HG03442 (cell line): ENCODE data around the gene PLCL1.
A peak's percentile ranks its signal among the peaks of the same experiment; 100 is the strongest.
"Not testable (repeated sequence)": the region's sequence is repeated elsewhere in the genome, so short reads cannot be mapped to it uniquely, and the experiment has no call there.

Source experiments
- ATAC-seq: cut with Tn5 transposase; IDR thresholded peaks from one replicate; pipeline ENCODE4 v1.9.1; 2021; ENCODE audit warnings: mild to moderate bottlenecking, moderate library complexity; ENCODE audit not compliant: unreplicated experiment

Gene PLCL1

DNA sequence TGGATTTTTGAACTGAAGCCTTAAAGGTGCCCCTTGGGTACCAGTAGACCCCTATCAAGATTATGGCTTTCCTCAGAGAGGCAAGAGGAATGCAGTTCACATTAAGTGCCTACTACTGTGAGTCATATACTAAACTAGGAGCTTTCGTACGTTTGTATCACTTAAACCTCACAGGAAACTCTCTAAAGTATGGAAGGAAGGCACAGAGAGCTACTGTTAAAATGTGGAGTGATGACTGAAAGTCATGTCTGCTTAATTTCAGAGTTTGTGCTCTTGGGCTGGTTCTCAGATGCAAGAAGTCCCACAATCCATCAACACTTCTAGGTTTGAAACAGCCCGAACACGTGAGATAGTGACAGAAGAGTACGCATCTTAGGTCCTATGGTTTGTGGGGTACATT is 4.7 kb downstream of the PLCL1 start:
- no peak for ATAC-seq

- no peak for ATAC-seq
These were observed 5.6 kb downstream of the PLCL1 start for GRCh38 chr2:197810016-197810415.

DNA sequence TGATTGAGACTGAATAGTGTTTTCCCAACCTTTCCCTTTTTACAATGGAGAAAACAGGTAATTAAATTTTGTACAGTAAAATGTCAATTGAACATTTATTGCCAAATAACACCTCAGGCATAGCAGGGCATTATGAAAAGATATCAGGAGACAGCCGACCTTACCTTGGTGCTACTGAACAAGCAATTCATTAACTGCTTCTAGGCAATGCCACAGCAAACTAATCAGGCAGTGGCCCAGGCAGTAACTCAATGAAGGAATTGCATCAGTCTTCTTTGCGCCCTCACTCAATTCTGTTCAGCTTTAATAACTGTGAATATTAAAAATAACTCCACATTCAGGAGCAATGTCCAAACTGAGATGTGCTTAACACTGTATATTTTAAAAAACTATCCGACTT is 6.1 kb downstream of the PLCL1 start:
- no peak for ATAC-seq

GRCh38 chr2:197813093-197813787 is 8.8 kb downstream of the PLCL1 start:
- ATAC-seq = no peak

DNA sequence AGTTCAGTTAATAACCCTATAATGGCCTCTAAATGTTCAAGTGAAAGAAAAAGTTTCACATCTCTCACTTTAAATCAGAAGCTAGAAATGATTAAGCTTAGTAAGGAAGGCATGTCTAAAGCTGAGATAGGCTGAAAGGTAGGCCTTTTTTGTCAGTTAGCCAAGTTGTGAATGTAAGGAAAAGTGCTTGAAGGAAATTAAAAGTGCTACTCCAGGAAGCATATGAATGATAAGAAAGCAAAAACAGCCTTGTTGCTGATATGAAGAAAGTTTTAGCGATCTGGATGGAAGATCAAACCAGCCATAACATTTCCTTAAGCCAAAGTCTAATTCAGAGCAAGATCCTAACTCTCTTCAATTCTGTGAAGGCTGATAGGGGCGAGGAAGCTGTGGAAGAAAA is 10.1 kb downstream of the PLCL1 start:
- ATAC-seq = no peak

- ATAC-seq = no peak
These were observed 17.3 kb downstream of the PLCL1 start for GRCh38 chr2:197821550-197822289.

- no peak for ATAC-seq
These were observed 17.9 kb downstream of the PLCL1 start for GRCh38 chr2:197822333-197822732.

- ATAC-seq = no peak
These were observed 23.2 kb downstream of the PLCL1 start for GRCh38 chr2:197827618-197828017.

GRCh38 chr2:197828464-197829135 is 24.2 kb downstream of the PLCL1 start:
- ATAC-seq = no peak

DNA sequence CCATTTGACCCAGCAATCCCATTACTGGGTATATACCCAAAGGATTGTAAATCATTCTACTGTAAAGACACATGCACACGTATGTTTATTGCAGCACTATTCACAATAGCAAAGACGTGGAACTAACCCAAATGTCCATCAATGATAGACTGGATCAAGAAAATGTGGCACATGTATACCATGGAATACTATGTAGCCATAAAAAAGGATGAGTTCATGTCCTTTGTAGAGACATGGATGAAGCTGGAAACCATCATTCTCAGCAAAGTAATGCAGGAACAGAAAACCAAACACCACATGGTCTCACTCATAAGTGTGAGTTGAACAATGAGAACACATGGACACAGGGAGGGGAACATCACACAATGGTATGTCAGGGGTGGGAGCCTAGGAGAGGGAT is 30.4 kb downstream of the PLCL1 start:
- not testable (repeated sequence) for ATAC-seq

DNA sequence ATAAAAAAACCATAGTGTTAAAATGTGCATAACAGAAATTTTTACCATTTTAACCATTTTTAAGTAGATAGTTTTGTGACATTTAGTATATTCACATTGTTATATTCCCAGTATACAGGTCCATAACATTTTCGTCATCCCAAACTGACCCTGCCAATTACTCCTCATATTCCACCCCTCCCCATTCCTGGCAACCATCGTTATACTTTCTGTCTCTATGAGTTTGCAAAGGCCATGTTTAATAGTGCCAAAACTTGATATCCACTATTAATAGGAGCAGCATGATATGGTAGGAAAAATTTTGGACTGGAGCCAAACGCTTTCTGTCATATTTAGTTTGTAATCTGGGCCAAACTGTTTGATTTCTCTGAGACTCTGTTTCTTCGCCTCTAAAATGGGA is 30.9 kb downstream of the PLCL1 start:
- ATAC-seq = no peak

DNA sequence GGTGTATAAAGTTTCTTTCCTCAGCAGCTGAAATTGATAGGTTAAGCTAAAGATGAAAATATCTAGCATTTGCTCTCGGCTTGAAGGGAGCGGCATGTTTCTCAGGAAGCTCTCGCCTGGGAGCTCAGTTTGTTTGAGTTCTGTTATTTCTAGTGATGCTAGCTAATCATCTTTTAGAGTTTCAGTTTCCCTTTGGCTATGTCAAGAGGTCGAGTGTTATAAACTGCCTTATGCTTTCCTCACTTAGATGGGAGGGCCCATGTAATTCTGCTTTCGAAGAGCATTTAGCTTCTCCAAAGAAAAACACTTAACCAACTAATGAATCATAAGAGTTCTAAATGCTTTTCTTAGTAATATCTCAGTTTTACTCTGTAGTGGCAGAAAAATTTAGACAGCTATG is 33.6 kb downstream of the PLCL1 start:
- peak; percentile 96 for ATAC-seq

DNA sequence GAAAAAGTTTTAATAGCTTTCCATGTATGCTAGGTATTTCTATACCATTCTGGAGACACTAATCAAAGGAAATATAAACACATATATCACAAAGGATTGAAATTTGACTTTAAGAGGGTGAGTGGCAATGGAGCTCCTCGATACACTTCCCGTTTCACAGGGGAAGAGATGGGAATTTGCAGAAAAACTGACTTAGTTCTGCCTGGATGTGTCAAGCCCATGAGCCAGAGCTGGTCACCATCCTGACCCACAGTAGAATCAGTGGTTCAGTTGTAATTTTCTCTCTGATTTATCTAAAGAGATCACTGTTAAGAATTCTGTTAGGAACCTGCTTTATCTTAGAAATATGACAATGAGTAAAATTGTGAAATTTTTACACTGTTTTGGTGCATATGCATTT is 34.2 kb downstream of the PLCL1 start:
- ATAC-seq = no peak

- ATAC-seq = no peak
These were observed 34.9 kb downstream of the PLCL1 start for GRCh38 chr2:197839327-197839726.

DNA sequence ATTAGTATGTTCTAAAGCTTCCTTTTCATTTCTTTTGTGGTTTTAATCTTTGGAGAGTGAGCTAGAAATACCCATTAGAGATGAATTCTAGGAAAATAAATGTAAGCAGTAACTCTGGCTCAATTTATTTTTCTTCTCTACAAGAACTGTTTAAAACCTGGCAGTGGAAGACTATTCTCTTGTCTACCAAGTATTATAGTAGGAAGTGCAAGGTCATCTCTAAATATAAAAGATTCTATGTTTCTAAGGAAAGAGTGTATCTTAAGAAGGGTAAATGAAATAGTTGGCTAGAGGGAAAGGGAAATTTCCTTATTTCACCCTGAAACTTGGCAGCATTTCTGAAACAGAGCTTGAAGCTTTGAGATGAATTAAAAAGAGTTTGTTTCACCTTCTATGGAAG is 35.5 kb downstream of the PLCL1 start:
- ATAC-seq = no peak

- no peak for ATAC-seq
These were observed 41.7 kb downstream of the PLCL1 start for GRCh38 chr2:197846128-197846527.

DNA sequence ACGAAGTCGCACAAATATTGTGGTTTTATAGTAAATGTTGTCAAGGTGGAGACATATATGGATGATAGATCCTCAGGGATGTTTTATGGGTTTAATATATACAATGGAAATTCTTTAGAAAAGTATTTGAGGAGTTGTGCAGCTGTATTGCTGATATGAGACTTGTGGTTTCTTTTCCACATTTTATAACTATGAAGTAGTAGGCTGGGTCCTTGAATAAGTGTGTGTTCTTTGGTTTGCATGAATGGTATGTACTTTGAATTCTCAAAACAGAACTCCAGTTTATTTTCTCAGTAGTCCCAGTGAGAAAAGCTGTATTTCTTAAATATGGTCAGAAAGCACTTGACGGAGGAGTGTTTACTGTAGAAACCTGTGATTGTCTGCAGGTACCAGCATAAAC is 42.4 kb downstream of the PLCL1 start:
- ATAC-seq = no peak

- no peak for ATAC-seq
These were observed 43.4 kb downstream of the PLCL1 start for GRCh38 chr2:197847651-197848401.

DNA sequence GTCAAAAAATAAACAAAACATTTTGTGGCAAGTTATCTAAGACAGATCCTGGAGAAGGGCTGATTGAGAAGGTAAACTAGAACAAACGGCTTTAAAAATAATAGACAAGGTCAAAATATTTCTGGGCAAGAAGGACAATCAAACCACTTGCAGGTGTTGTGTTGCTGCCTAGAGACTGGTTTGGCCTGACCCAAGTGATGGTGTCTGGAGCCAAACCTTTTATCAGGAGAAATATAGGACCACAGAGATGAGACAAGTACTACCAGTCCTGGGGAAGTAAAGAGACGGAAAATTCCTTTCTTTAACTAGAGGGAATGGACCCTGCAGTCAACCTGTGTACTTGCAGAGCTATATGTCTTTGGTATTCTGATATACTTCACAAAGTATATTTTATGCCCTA is 44.2 kb downstream of the PLCL1 start:
- ATAC-seq = no peak

DNA sequence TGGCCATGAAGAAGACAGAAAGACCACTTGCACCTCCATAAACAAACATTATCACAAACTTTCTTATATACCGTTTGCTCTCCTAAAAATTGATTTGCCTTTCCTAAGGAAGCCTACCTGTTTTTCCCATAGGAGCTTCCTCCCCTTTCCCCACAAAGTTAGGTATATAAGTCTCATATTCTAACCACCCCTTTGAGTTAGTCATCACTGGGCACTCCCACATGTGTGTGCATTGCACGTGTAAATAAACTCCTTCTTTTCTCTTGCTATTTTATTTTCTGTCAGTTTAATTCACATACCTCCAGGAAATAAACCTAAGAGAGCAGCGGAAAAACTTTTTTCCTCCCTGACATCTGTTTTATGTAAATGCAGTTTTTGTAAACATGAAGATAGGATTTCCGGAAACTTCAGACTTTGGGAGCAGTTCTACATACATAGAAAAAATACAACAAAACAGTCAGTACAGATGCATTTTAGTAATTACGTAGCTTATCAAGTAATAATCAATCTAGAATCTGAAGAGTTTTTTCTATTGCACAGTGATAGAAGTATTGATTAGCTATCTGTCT is 46.6 kb downstream of the PLCL1 start:
- ATAC-seq = no peak

- no peak for ATAC-seq
These were observed 47.1 kb downstream of the PLCL1 start for GRCh38 chr2:197851451-197851850.
